DMS 273 (cell line): ENCODE measurements around the gene ARRB1.
"Not testable (repeated sequence)": the region's sequence is repeated elsewhere in the genome, so short reads cannot be mapped to it uniquely, and the experiment has no call there.

Experiments
- DNase-seq: peaks from one replicate; lab custom pipeline; 2025; ENCODE audit not compliant: unreplicated experiment; lab: John Stamatoyannopoulos, UW

ARRB1 gene

DNA sequence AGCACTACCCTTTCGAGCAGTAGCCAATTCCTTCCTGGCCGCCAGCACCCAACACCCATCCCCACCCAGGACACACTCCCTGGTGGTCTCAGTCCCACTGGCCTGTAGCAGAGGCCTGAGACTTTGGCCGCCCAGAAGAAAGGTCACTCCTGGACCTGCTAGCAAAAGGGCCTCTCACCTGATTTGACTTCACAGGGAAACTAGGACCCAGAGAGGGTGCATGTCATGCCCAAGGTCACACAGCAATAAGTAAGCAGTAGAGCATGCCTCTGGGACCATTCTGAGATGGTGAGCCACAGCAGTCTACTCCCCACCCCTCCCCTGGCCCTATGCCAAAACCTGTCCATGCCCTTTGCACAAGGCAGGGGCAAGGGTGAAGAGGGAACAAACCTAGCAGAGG lies 7.3 kb downstream of the ARRB1 start:
- DNase-seq = no peak

DNA sequence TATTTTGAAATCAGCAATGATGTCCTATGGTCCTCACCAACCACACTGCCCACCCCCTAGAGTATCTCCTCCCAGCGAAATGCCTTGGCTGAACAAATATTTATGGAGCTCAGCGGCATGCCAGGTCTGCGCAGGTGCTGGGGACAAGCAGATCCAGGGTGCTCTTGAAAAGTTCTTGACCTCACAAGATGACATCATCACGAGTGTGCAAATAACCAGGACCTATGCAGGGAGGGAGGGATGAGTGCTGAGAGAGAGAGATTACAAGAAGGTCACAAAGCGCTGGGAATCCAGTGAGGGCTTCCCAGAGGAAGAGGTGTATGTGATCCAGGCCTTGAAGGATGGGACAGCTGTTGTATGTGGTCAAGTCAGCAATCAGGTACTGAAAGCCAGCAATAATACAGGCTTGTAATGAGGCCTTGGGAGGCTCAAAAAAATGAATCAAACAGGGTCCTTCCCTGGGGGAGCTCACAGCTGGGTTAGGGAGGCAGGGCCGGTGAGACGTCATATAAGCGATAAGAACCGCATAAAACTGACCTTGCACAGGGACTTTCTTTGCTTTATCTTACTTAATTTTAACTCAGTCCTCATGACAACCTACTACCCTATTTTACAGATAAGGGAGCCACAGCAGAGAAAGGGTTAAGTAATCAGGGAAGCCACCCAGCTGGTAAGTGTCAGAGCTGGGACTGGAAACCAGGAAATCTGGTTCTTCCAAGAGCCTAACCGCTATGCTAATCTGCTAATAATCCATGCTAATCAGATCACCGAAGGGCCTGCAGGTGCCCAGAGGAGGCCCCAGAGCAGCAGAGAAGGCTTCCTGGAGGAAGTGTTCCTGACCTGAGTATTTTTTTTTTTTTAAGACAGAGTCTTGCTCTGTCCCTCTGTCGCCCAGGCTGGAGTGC lies 8.2 kb downstream of the ARRB1 start:
- DNase-seq = peak; percentile 30

DNA sequence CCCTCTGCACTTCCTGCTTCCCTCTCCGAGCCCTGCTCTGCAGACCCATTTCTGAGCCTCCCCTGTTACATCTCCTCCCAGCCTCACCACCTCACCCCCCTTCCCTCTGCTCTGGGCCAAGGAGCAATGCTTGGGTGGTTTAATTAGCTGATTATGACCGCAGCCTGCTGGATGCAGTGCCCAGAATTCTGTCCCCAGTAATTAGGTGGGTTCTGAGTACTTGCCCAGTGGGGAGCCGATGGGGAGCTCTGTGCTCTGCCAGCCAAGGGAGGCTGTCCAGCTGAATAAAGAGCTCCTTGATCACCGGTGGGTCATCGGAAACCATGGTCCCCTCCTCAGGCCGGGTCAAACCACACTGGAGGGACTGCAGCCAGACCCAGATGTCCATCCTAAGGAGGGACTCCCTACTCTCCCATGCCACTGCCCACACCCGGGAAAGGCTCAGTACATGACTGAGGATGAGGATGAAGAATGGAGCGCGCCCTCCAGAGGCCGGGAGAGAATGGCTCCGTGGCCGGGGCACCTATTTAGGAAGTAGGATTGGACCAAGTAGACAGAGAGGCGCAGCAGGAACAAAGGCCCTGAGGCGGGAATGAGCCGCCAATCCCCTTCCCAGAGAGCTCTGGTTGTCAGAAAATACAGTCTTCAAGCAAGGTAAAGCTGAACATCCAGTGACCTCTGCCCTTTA lies 9.1 kb downstream of the ARRB1 start:
- DNase-seq = peak; percentile 47

DNA sequence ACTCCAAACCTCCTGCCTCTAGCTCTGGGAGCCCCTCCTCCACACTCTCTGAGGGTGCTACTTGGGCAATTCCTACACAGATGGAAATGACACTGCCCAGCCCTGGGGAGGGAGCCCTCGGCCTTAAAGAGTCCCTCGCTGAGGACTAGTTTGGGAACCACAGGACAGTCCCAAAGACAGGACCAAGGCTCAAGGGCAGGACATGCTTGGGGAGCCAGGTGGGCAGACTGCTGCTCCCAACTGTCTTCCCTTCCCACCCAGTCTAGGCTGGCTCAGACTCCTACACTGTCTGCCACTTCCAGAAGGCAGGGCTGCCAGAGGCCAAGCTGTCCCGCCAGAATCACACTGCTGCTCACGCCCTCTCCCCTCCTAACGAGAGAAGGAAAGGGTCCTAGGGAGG lies 9.8 kb downstream of the ARRB1 start:
- peak; percentile 77 for DNase-seq

DNA sequence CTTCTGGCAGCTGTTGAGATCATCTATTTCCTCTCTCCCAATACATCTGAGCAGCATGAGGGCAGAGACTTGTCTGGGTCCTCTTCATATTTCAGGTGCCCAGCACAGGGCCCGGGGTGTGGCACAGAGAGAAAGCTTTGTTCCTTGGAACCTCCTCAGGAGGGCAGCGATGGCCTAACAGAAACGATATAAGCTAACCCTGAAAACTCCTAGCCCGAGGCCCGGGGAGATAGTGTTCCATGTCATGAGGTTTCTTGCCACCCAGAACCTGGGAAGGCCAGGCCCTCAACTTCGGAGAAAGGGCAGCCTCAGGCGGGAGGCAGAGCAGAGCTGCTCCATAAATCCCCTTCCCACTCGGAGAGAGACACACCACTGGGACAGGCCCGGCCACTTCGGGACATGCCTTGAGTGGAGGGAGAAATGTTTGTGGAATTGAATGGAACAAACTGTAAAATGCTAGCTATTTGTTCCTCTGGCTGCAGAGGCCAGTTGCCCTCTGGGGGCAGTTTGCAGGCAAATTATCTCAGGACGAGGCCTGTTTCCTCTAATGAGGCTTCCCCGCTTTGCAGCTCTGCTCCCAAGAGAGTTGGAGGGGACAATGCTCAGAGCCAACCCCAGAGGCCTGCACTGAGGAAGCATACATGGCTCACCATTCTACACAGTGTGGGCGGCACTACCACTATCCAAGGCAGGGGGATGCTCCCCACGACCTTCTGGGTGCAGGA lies 11.6 kb downstream of the ARRB1 start:
- peak; percentile 61 for DNase-seq

DNA sequence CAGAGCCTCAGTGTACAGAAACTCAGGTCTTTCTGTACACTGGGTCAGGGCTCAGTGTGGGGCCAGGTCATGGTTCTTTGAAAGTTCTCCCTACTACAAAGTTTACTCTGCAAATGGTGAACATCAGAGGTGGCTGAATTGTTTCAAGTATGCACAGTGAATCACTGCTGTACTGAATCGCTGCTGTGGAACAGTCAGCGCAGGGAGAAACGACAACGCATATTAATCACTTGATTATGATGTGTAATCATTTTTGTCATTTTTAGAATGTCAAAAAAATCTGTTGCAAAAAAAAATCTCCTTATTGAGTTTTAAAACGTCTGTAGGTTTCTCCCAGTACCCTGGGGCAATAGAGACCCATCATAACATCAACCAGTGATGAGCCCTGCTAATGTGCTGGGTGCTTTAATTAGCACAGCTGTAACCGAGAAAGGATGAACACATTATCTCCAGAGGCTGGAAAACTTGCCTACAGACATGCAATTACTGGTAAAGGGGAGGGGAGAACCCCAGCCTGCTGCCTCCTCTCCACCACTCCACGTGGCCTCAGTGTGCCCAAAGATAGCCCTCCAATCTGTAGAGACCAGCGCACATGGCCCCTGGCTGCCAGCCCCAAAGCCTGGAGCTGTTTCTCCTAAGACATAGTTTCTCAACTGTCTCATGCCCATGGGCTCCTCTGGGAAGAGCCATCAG lies 12.8 kb downstream of the ARRB1 start:
- DNase-seq = peak; percentile 43

DNA sequence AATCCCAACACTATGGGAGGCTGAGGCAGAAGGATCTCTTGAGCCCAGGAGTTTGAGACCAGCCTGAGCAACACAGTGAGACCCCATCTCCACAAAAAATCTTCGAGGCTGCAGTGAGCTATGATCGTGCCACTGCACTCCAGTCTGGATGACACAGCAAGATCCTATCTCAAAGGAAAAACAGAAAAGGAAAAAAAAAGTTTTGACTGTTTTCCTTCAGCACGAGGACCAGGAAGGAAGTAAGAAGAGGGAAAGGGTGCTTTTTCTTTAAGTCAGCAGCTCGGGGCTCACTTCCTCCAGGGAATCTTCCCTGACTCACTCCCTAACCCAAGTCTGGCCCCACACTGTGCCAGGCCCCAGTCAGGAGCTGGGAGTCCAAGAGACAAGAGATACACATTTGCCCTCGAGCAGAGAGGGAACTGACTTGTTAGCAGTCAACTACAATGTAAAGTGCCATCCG lies 14.2 kb downstream of the ARRB1 start:
- no peak for DNase-seq

DNA sequence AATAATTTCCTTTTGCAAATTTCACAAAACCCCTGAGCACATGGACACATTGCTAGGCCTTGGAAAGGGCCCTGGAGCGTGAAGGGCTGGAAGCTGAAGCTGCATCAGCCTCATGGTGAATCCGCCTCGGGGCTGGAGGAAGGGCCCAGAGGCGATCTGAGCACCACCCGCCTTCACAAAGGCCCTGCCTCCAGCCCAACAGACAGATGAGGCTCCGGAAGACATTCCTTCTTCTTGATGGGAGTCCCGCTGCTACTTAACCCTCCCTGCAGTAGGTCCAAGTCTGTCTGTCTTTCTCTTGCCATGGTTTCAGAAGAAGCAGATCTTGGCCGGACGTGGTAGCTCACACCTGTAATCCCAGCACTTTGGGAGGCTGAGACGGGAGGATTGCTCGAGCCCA lies 16.5 kb downstream of the ARRB1 start:
- peak; percentile 32 for DNase-seq

DNA sequence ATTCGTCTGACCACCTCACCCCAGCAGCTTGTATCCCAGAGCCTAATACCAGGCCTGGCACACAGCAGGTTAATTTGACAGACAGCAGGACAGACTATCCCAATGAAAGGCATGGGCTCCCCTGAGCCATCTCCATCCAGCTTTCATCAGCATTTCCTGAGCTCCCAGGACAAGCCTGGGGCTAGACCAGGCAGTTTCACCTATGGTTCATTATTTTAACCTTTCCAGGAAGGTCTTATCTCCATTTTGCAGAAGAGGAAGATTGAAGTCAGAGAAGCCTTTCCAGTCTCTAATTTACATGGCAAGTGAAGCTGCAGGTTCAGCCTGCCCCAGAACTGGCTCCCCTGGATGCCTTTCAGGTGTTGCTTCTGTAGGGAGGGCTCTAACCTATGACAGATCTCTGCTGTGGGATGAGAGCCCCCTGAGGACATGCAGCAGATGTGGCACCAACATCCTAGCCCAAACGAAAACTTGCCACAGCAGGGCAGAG lies 17.0 kb downstream of the ARRB1 start:
- DNase-seq = no peak

DNA sequence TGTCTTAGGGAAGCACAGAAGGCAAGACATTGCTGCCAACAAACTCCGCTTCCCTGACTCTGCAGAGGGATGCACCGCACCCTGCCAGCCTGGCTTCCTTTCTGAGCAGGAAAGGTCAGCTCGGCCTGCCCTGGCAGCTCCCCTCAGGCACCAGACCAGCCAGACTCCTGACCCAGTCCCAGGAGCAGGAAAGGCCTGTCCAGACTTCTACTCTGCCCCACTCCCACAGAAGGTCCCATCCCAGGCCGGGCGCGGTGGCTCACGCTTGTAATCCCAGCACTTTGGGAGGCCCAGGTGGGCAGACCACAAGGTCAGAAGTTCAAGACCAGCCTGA lies 17.7 kb downstream of the ARRB1 start:
- DNase-seq = peak; percentile 61

DNA sequence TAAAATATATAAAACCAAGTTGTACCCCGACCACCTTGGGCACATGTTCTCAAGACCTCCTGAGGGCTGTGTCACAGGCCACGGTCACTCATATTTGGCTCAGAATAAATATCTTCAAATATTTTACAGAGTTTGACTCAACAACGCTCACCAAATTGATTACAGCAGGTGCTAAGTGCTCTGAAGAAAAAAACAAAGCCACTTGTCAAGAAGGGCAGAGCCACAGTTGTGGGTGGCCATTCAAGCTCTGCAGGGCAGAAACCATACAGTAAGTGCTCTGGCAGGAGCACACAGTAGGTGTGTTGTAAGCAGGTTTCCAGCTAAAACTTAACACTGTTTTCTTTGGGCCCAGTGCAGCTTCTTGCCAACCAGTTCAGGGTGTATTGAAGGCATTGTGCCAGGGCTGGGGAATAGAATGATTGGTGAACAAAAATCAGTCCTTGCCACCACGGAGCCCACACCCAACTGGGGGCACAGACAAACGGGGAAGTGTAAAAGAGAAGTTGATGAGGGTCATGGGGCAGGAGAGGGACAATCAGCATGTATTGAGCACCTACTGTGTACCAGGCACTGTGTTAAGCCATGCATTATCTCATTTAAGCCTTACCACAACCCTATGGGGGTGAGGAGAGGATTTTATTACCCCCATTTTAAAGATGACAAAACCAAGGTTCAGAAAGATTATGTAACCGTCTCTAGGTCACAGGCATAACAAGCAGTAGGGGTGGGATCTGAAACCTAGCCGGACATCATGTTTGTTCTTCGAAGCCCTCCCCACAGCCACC lies 18.2 kb downstream of the ARRB1 start:
- no peak for DNase-seq

DNA sequence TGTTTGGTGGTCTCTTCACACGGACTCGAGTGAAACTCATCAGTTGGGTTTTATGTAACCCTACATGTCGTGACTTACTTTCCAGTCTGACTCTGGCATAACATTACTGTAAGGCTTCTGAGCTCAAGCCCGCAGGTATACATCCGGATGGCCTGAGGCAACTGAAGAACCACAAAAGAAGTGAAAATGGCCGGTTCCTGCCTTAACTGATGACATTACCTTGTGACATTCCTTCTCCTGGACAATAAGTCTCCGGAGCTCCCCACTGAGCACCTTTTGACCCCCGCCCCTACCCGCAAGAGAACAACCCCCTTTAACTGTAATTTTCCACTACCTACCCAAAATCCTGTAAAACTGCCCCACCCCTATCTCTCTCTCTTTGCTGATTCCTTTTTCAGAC lies 19.7 kb downstream of the ARRB1 start:
- not testable (repeated sequence) for DNase-seq

DNA sequence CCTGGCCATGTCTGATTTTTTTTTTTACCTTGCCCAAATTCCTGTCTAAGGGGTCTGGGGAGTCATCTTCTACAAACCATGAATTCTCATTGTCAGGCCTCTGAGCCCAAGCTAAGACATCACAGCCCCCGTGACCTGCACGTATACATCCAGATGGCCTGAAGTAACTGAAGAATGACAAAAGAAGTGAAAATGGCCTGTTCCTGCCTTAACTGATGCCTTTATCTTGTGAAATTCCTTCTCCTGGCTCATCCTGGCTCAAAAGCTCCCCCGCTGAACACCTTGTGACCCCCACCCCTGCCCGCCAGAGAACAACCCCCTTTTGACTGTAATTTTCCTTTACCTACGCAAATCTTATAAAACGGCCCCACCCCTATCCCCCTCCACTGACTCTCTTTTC lies 20.2 kb downstream of the ARRB1 start:
- not testable (repeated sequence) for DNase-seq

DNA sequence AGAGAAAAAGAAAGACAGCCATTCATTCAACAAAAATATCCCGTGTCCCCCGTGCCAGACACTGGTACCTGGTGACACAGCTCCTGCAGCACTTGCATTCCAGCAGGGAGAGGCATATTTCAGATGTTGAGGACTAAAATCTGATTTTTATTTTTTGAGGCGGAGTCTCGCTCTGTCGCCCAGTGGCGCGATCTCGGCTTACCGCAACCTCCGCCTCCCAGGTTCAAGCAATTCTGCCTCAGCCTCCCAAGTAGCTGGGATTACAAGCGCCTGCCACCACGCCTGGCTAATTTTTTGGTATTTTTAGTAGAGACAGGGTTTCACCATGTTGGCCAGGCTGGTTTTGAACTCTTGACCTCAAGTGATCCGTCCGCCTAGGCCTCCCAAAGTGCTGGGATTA lies 20.6 kb downstream of the ARRB1 start:
- DNase-seq = not testable (repeated sequence)

DNA sequence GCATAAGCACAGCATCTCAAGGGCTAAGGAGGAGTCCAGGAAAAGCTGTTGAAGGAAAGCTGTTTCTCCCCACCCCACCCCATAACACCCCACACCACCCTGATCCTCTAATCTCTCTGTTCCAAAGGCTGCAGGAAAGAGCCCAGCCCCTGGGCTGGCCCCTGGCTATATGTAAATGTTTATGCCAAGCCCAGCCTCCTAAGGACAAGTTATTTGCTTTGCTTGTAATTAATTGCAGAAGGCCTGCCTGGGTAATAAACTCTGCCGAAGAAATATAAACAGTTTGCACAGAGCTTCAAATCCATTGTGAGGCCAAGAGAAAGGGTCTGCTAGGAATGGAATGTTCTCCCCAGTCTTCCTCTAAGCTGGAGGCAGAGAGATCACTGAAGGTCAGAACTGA lies 21.2 kb downstream of the ARRB1 start:
- no peak for DNase-seq

DNA sequence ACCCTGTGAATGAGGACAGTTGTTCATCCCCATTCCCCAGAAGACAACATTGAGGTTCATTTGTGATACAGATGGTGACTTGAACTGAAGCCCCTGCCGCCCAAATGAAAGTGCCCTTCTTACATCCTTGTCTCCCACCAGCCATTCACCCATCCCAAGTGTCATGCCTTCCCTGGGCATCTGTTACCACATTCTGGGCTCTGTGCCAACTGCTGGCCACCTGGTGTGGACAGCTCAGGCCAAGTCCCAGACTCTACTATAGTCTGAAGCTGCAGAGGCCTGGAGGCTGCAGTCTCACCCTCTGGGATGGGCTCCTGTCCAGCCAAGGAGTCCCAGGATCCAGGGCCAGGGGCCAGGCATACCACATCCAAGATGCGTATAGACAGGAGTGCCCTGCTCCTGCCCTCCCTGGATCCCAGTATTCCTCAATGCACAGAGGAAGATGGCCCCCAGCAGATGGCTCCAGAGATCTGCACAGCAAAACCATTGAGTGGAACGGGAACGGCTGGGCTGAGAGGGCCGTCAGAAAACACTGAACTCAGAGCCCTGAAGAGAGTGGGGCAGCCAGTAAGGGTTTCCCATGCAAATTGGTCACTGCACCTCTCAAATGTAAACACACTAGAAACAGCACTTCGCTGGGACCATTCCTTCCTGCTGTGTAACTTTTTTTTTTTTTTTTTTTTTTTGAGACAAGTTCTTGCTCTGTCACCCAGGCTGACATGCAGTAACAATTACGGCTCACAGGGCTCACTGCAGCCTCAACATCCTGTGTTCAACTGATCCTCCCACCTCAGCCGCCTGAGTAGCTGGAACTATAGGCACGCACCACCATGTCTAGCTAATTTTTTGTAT lies 22.8 kb downstream of the ARRB1 start:
- peak; percentile 94 for DNase-seq

DNA sequence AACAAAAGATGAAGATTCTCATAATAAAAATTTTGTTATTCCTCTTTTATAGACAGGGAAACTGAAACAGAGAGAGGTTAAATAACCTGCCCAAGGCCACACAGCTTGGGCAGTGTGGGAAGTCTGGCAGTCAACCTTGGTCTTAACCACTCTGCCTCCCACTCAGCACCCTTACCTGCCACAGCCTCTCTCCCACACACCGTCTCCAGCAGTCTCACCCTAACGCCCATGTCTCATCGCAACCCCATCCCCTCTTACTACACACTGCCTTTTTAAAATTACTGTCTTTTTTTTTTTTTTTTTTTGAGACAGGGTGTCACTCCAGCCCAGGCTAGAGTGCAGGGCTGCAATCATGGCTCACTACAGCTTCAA lies 25.0 kb downstream of the ARRB1 start:
- no peak for DNase-seq

DNA sequence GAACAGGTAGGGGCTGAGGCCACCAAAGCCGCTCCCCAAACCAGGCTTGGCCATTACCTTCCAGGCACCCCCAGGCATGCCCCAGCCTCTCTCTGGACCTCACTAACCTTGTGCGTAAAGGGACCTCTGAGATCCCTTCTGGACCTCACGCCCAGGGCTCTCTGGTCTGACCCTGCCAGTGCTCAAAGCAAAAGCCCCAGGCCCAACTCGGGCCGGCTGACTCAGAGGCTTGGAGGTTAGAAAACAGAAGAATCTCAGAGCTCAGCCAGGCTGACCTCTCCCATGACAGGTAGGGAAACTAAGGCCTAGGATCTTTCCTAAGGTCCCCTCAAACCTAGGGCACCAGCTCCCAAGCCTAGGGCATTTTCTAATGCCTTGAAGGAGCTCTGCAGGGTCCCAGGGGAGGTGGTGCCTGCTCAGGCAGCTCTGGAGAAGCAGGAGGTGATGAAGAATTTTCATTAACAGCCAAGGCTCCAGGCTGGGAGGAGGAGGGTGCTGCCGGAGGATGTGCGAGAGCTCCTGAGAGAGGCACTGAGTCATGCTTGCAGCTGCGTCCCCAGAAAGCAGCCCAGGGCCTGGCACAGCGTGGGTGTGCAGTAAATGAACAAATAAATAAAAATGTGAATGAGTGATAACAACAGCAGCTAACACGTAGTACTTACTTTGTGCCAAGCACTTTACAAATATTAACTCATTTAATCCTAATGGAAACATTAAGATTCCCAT lies 25.6 kb downstream of the ARRB1 start:
- DNase-seq = peak; percentile 20

DNA sequence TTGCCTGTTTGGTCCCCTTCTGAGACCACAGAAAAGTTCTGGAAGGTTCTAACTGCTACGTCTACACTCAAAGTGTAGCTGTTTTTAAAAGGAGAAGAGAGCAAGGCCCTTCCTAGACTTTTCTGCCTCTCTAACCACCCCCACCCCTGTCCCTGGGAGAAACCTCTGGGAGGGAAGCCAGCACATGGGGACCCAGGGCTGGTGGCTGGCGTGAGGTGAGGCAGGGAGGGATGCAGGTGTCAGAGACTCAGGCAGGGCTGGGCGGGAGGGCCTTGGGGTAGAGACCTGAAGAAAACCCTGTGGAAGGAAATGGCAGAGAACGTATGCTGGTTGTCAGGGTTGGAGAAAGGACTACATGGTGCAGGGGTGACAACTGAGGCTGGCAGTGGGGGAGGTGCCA lies 26.7 kb downstream of the ARRB1 start:
- DNase-seq = no peak
